GM12878 (cell line): ENCODE measurements around the gene RARA. TPM values are rescaled to one million over a fixed set of nuclear protein-coding genes. Genes with fewer than 3 reads are reported as not detected.

Source experiments
- ATAC-seq: fragments of 200-7000 bp; cut with Tn5 transposase; 3 replicates; pipeline ENCODE4 v1.9.1; 2020; ENCODE audit warnings: mild to moderate bottlenecking, moderate library complexity
- BruUV-seq: library from RNA; stranded (reverse); fragments of 400-500 nt; replicated peaks from 2 replicates; lab custom pipeline; 2021; lab: Mats Ljungman, UMichigan
- CTCF ChIA-PET: fragments of 300-600 bp; sonication (Branson Sonifier 250); formaldehyde crosslinking; extraction: SDS; loops from one replicate; lab custom pipeline; 2021; ENCODE audit warnings: inconsistent platforms; lab: Yijun Ruan, JAX
- POLR2A ChIA-PET: fragments of 350-600 bp; formaldehyde crosslinking; extraction: SDS; loops from one replicate; lab custom pipeline; 2021; ENCODE audit warnings: inconsistent platforms; lab: Charles Lee
- RAD21 ChIA-PET: fragments of 300-600 bp; sonication (Branson Sonifier 250); formaldehyde crosslinking; loops from one replicate; lab custom pipeline; 2023; ENCODE audit warnings: antibody characterized with exemption; ENCODE audit not compliant: unreplicated experiment; lab: Charles Lee
- SMC1A ChIA-PET: fragments of 300-600 bp; sonication (Branson Sonifier 250); formaldehyde crosslinking; loops from one replicate; lab custom pipeline; 2023; ENCODE audit not compliant: unreplicated experiment, uncharacterized antibody; lab: Charles Lee
- DNase-seq: peaks from one replicate; pipeline ENCODE4 v3.0.0-alpha.2; 2011; ENCODE audit warnings: low read depth, low spot score
- FAIRE-seq: peaks from 3 replicates; lab custom pipeline; 2011; peaks lifted over from hg19 to GRCh38; lab: Jason Lieb, UNC
- H2AFZ ChIP-seq: 2 replicates; pipeline ENCODE4 v1.6.0; 2011; ENCODE audit warnings: low read depth, low read length, control low read depth; ENCODE audit not compliant: control insufficient read depth
- H3K27ac ChIP-seq: 2 replicates; pipeline ENCODE4 v1.5.1; 2011; ENCODE audit warnings: control low read depth; ENCODE audit not compliant: control insufficient read depth, insufficient read depth
- H3K27me3 ChIP-seq, 2 experiments: replicated peaks in 1 of 2; 2 replicates each; pipeline versions ENCODE4 v1.6.0 to v1.6.1; 2011; ENCODE audit warnings: low read length in 1 of 2; ENCODE audit not compliant: control insufficient read depth in 2 of 2, insufficient read depth in 2 of 2
- H3K36me3 ChIP-seq, 2 experiments: 2 replicates each; pipeline ENCODE4 v1.5.1; 2011; ENCODE audit warnings: low read length in 1 of 2; ENCODE audit not compliant: control insufficient read depth in 2 of 2, insufficient read depth in 2 of 2
- H3K4me1 ChIP-seq: 2 replicates; pipeline ENCODE4 v1.6.1; 2011; ENCODE audit warnings: mild to moderate bottlenecking, low read length, moderate library complexity, mixed read lengths; ENCODE audit not compliant: control insufficient read depth, insufficient read depth
- H3K4me2 ChIP-seq: 2 replicates; pipeline ENCODE4 v1.6.0; 2011; ENCODE audit warnings: control low read depth; ENCODE audit not compliant: control insufficient read depth, insufficient read depth
- H3K4me3 ChIP-seq: fragments of 200-600 bp; sonication (generic); 2 replicates; pipeline ENCODE4 v1.5.1; 2016
- H3K79me2 ChIP-seq: 2 replicates; pipeline ENCODE4 v1.6.0; 2011; ENCODE audit warnings: low read length; ENCODE audit not compliant: control insufficient read depth, insufficient read depth
- H3K9ac ChIP-seq: 2 replicates; pipeline ENCODE4 v1.8.0; 2011; ENCODE audit warnings: low read length, control low read depth, mixed read lengths; ENCODE audit not compliant: control insufficient read depth, insufficient read depth
- H3K9me3 ChIP-seq: replicated peaks from 3 replicates; pipeline ENCODE4 v1.5.1; 2011; ENCODE audit warnings: mild to moderate bottlenecking, low read length; ENCODE audit not compliant: control insufficient read depth, insufficient read depth
- H4K20me1 ChIP-seq: 2 replicates; pipeline ENCODE4 v1.6.0; 2011; ENCODE audit not compliant: control insufficient read depth, insufficient read depth
- FOXK2 ChIP-seq: fragments of 450-650 bp; IDR thresholded peaks from 2 replicates; pipeline ENCODE4 v1.6.1; 2017; ENCODE audit warnings: mild to moderate bottlenecking, moderate library complexity
- MTA2 ChIP-seq: fragments of 450-650 bp; IDR thresholded peaks from 2 replicates; pipeline ENCODE4 v1.6.1; 2016; ENCODE audit warnings: low read depth, mild to moderate bottlenecking, moderate library complexity
- MYC ChIP-seq: IDR thresholded peaks from 2 replicates; pipeline ENCODE4 v1.6.1; 2011; ENCODE audit warnings: mild to moderate bottlenecking, low read length, moderate library complexity, inconsistent platforms; ENCODE audit not compliant: insufficient read depth, insufficient replicate concordance, insufficient read length, severe bottlenecking
- NFYB ChIP-seq: IDR thresholded peaks from 2 replicates; pipeline ENCODE4 v1.6.1; 2011; ENCODE audit warnings: low read depth, mild to moderate bottlenecking, low read length, improper control_type of control experiment, moderate library complexity; ENCODE audit not compliant: insufficient read depth
- NR2C1 ChIP-seq: fragments of 450-650 bp; IDR thresholded peaks from 2 replicates; pipeline ENCODE4 v1.6.1; 2017; ENCODE audit warnings: antibody characterized with exemption, mild to moderate bottlenecking, moderate library complexity
- PAX8 ChIP-seq: fragments of 450-650 bp; IDR thresholded peaks from 2 replicates; pipeline ENCODE4 v1.6.1; 2017; ENCODE audit warnings: mild to moderate bottlenecking, moderate library complexity
- POU2F2 ChIP-seq: IDR thresholded peaks from 3 replicates; pipeline ENCODE4 v1.6.1; 2011; ENCODE audit warnings: low read depth, mild to moderate bottlenecking, low read length, borderline replicate concordance
- SMAD1 ChIP-seq: fragments of 450-650 bp; IDR thresholded peaks from 2 replicates; pipeline ENCODE4 v1.6.1; 2018; ENCODE audit warnings: mild to moderate bottlenecking, low read depth; ENCODE audit not compliant: partially characterized antibody
- SMAD5 ChIP-seq: IDR thresholded peaks from 2 replicates; pipeline ENCODE4 v1.6.1; 2016; ENCODE audit warnings: antibody characterized with exemption, low read depth
- SPI1 ChIP-seq: IDR thresholded peaks from 2 replicates; pipeline ENCODE4 v1.6.1; 2011; ENCODE audit warnings: low read depth, mild to moderate bottlenecking, low read length, moderate library complexity, borderline replicate concordance; ENCODE audit not compliant: insufficient read depth
- ZSCAN29 ChIP-seq: fragments of 450-650 bp; IDR thresholded peaks from 2 replicates; pipeline ENCODE4 v1.6.1; 2017; ENCODE audit warnings: mild to moderate bottlenecking, moderate library complexity
- WGBS: methylation state at CpG from one replicate; pipeline ENCODE4 v1.1.6; 2016; ENCODE audit warnings: low lambda C conversion rate; ENCODE audit not compliant: insufficient replicate concordance, insufficient coverage; ENCODE audit errors: missing lambda C conversion rate; 5-methylcytosine and 5-hydroxymethylcytosine counted together
- in situ Hi-C: fragments of 300-500 bp; cut with MboI; formaldehyde crosslinking; loops from 9 replicates; pipeline ENCODE4 v1.14.3; 2018; ENCODE audit warnings: mixed read lengths
- intact Hi-C: fragments of 100-400 bp; cut with micrococcal nuclease; formaldehyde crosslinking; loops from one replicate; pipeline ENCODE4 v1.14.2; 2022; ENCODE audit not compliant: unreplicated experiment
- polyA plus RNA-seq, 11 experiments: library from polyadenylated mRNA; depleted of rRNA in 4 of 11; unstranded in 6 of 11; stranded (reverse) in 5 of 11; fragments of >200 nt; fragmentation: Nextera tagmentation in 4 of 11; fragmentation: Illumina TruSeq in 1 of 11; extraction: Ambion mirVana in 4 of 11; extraction: Trizol in 1 of 11; gene quantifications; 1 replicate in 1 of 11; 2 replicates in 10 of 11; pipeline versions ENCODE4 v1.2.1 to v1.2.3, GENCODE V29; 2011 to 2016; ENCODE audit warnings: inconsistent platforms in 2 of 11, missing spikeins in 2 of 11, low read depth in 1 of 11
- total RNA-seq, 4 experiments: library from RNA; depleted of rRNA in 3 of 4; stranded (reverse); fragments of >200 nt in 3 of 4; fragmentation: Illumina TruSeq in 1 of 4; extraction: Trizol in 1 of 4; gene quantifications; 2 replicates each; pipeline versions ENCODE4 v1.2.1 to v1.2.3, GENCODE V29; 2013 to 2021
- TF ChIP-seq, protein P1 (sequence below): fragments of 450-650 bp; IDR thresholded peaks from 2 replicates; pipeline ENCODE4 v1.6.1; 2016; ENCODE audit warnings: mild to moderate bottlenecking, moderate library complexity, borderline replicate concordance

RARA gene
- total and polyA plus RNA-seq, 10 of the 15 experiments (the other 5 are each of a cell fraction or from before 2014, with no cell fraction given), result 0.13 to 33.6 (median 13.6) TPM

GRCh38 chr17:40348136-40348504, 39.1 kb downstream of the RARA start (continued):
- TF ChIP-seq SMAD5 (no peak), MYC (no peak), SPI1 (no peak), MTA2 (no peak), PAX8 (no peak), NFYB (no peak)

GRCh38 chr17:40348562-40349476, 39.8 kb downstream of the RARA start:
- no peak overlapping the region for H3K27ac ChIP-seq
- no peak overlapping the region for H3K4me2 ChIP-seq
- no peak for FAIRE-seq
- CTCF ChIA-PET, result interaction anchor here (0.6 to 1.2 kb wide), 4 partner anchors 9 to 82 kb away, joined by 3 to 4 read pairs (median 3); no protein-coding TSS in a partner anchor
- in situ Hi-C loops, result no loop called here
- RAD21 ChIA-PET, result no interaction called here
- H3K27me3 ChIP-seq, result no peaks in the 10 kb centered on the region
- POLR2A ChIA-PET, result interaction anchor here (0.6 kb wide), 1 partner anchor 73 kb away, joined by 3 read pairs; no protein-coding TSS in a partner anchor
- H2AFZ ChIP-seq, result no peak overlapping the region
- H3K4me1 ChIP-seq, result peaks cover 36% of the 10 kb centered on the region
- no peak overlapping the region for H3K4me3 ChIP-seq
- DNase-seq, result no peak
- intact Hi-C loops, result no loop called here
- 76% methylated on average over 16 of the region's 17 CpGs for WGBS
- TF ChIP-seq POU2F2, result no peak
- no peak for TF ChIP-seq ZSCAN29
- no peak for TF ChIP-seq FOXK2
- TF ChIP-seq NR2C1, result no peak
- TF ChIP-seq SMAD1, result no peak
- TF ChIP-seq, protein P1, sequence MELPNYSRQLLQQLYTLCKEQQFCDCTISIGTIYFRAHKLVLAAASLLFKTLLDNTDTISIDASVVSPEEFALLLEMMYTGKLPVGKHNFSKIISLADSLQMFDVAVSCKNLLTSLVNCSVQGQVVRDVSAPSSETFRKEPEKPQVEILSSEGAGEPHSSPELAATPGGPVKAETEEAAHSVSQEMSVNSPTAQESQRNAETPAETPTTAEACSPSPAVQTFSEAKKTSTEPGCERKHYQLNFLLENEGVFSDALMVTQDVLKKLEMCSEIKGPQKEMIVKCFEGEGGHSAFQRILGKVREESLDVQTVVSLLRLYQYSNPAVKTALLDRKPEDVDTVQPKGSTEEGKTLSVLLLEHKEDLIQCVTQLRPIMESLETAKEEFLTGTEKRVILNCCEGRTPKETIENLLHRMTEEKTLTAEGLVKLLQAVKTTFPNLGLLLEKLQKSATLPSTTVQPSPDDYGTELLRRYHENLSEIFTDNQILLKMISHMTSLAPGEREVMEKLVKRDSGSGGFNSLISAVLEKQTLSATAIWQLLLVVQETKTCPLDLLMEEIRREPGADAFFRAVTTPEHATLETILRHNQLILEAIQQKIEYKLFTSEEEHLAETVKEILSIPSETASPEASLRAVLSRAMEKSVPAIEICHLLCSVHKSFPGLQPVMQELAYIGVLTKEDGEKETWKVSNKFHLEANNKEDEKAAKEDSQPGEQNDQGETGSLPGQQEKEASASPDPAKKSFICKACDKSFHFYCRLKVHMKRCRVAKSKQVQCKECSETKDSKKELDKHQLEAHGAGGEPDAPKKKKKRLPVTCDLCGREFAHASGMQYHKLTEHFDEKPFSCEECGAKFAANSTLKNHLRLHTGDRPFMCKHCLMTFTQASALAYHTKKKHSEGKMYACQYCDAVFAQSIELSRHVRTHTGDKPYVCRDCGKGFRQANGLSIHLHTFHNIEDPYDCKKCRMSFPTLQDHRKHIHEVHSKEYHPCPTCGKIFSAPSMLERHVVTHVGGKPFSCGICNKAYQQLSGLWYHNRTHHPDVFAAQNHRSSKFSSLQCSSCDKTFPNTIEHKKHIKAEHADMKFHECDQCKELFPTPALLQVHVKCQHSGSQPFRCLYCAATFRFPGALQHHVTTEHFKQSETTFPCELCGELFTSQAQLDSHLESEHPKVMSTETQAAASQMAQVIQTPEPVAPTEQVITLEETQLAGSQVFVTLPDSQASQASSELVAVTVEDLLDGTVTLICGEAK, result no peak
- no peak for ATAC-seq
- SMC1A ChIA-PET, result interaction anchor here (1.3 kb wide), 1 partner anchor 47 kb away, joined by 3 read pairs; no protein-coding TSS in a partner anchor
- no TSS peak for BruUV-seq
- no peak overlapping the region for H3K9ac ChIP-seq
- no peaks in the 10 kb centered on the region for H4K20me1 ChIP-seq
- peaks cover 28% of the 10 kb centered on the region for H3K79me2 ChIP-seq
- H3K9me3 ChIP-seq, result no peaks in the 10 kb centered on the region
- H3K36me3 ChIP-seq, result peaks cover 14 to 41% of the 10 kb centered on the region in 2 experiments
